Subcutaneous abdominal adipose tissue (tissue), 5 donors: ENCODE measurements around the gene GPR142.

ENCODE experiments used
- H3K27ac ChIP-seq: one replicate; pipeline ENCODE4 v1.7.0; 2013; ENCODE audit warnings: low read depth, mild to moderate bottlenecking, inconsistent platforms, low read length, moderate library complexity
- H3K27me3 ChIP-seq, 5 donors: one replicate each; pipeline ENCODE4 v1.7.0; 2013; ENCODE audit warnings: low read length in 5 of 5, inconsistent platforms in 1 of 5; ENCODE audit not compliant: control insufficient read depth in 5 of 5, insufficient read depth in 4 of 5
- H3K36me3 ChIP-seq, 5 donors: one replicate each; pipeline ENCODE4 v1.7.0; 2013; ENCODE audit warnings: low read length in 5 of 5; ENCODE audit not compliant: control insufficient read depth in 5 of 5, insufficient read depth in 5 of 5
- H3K4me1 ChIP-seq, 5 donors: one replicate each; pipeline ENCODE4 v1.7.0; 2013; ENCODE audit warnings: low read length in 5 of 5, mild to moderate bottlenecking in 3 of 5, moderate library complexity in 1 of 5; ENCODE audit not compliant: control insufficient read depth in 5 of 5, insufficient read depth in 5 of 5
- H3K4me3 ChIP-seq, 5 donors: one replicate each; pipeline ENCODE4 v1.7.0; 2013; ENCODE audit warnings: low read length in 5 of 5, low read depth in 1 of 5
- H3K9ac ChIP-seq, 5 donors: one replicate each; pipeline ENCODE4 v1.7.0; 2013; ENCODE audit warnings: low read length in 5 of 5, mild to moderate bottlenecking in 4 of 5, moderate library complexity in 3 of 5
- H3K9me3 ChIP-seq, 5 donors: one replicate each; pipeline ENCODE4 v1.7.0; 2013; ENCODE audit warnings: low read length in 5 of 5; ENCODE audit not compliant: control insufficient read depth in 5 of 5
- donor health status: healthy.
- donor health status: healthy.
- donor health status: healthy.
- donor health status: healthy.
- donor health status: healthy.

Gene GPR142

DNA sequence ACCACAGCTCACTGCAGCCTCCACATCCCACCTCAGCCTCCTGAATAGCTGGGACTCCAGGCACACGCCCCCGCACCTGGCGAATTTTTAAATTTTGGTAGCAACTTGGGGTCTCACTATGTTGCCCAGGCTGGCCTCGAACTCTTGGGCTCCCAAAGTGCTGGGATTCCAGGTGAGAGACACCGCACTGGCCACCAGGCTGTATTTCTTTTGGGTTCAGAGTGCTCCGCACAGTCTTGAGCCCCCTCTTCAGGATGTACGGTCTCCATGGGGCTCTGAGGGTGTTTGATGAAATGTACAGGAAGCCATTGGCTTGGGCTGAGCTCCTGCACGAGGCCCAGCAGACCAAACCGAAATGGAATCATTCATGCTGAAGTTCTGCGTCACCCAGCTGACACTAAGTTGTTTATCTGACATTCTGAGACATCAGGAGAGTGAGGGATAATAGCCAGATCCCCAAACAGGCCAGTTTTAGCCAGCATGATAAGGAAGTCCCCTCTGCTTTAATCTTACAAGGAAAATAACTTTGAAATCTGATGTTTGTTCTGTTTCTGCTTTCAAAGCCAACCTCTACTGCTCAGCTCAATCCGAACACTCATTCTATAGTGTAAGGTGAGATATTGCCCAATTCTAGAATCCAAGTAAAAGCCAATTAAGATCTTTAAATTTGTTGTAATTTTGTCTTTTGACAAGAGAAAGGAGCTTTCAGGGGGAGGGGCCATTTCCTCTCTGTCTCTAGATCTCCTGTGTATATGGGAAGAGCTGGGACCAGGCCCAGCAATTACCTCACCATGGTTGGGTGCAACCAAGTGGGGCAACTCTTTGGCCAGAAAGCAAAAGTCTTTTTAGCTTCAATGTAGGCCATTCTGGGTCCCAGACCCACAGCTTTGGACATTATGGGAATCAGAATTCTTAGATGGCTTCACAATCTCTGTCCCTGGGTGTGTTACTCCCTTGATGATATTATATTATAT is 23.7 kb downstream of the GPR142 start:
- peaks cover 5 to 45% (median 42%) of the 10 kb centered on the region in 5 donors for H3K4me1 ChIP-seq
- no peaks in the 10 kb centered on the region for H3K36me3 ChIP-seq
- no peak overlapping the region for H3K4me3 ChIP-seq
- peak overlapping the region; percentile 88 for H3K27ac ChIP-seq
- peaks cover 0 to 3% (median 0%) of the 10 kb centered on the region in 5 donors for H3K9me3 ChIP-seq
- H3K9ac ChIP-seq: peak overlapping the region in 1 of 5 donors; percentile 60
- H3K27me3 ChIP-seq: no peaks in the 10 kb centered on the region

DNA sequence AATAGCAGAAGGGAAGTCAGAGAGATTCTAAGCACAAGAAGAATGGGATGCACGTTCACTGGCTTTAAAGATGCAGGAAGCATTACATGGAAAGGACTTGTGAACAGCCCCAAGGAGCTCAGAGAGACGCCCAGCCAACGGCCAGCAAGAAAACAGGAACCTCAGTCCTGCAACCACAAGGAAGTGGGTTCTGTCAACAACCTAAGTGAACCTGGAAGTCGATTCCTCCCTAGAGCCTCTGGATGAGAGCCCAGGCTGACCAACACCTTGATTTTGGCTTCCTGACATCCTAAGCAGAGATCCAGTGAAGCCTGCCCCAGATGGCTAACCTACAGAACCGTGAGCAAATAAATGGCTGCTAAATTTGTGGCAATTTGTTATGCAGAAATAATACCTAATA is 24.5 kb downstream of the GPR142 start:
- Histone ChIP-seq H3K4me1 (peaks cover 5 to 37% (median 34%) of the 10 kb centered on the region in 5 donors), H3K9ac (no peak overlapping the region), H3K27ac (peak overlapping the region; percentile 88), H3K27me3 (no peaks in the 10 kb centered on the region), H3K4me3 (no peak overlapping the region), H3K9me3 (peaks cover 0 to 3% (median 0%) of the 10 kb centered on the region in 5 donors), H3K36me3 (no peaks in the 10 kb centered on the region)

DNA sequence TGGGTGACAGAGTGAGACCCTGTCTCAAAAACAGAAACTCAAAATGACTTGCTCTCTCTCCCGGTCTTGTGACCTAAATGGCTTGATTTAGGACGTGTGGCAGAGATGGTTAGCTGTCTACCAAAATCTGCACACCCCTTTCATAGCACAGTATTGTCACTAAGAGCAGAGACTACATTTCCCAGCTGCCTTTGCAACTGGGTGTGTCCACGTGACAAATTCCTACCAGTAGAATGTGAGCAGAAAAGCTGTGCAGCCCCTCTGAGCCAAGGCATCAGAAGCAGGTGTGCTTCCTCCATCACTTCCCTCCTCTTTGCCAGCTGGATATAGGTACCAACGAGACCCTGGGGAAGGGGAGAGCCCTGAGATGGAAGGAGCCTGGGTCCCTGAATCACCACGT is 25.5 kb downstream of the GPR142 start:
- Histone ChIP-seq H3K27ac (peak overlapping the region; percentile 88), H3K4me1 (peaks cover 5 to 35% (median 32%) of the 10 kb centered on the region in 5 donors), H3K36me3 (no peaks in the 10 kb centered on the region), H3K9me3 (peaks cover 0 to 3% (median 0%) of the 10 kb centered on the region in 5 donors), H3K4me3 (no peak overlapping the region), H3K9ac (no peak overlapping the region), H3K27me3 (no peaks in the 10 kb centered on the region)

DNA sequence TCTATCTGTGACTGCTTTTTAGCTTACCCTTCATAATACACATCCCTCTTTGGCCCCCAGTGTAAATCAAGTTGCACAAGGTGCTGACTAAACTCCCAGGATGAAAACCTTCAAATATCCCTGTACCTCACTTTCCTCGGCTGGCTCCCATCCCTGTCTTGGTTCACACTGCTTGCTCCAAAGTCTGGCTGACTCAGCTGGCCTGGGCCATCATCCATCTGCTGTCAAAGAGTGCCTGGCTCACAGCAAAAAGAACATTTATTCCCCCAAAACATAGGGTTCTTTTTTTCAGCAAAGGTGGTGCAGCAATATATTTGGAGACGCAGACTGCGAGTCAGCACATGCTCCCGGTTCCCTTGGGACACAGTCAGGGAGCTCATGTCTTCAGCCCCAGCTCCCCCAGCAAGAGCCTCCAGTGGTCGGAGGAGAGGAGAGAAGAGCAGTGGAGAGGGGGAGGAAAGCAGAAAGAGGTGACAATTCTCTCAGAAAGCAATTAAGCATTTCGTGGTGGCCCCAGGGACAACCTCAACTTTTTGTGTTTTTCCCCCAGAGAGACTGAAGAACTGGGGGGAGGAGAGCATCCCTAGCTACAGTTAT is 26.1 kb downstream of the GPR142 start:
- Histone ChIP-seq H3K4me3 (no peak overlapping the region), H3K36me3 (no peaks in the 10 kb centered on the region), H3K27me3 (no peaks in the 10 kb centered on the region), H3K4me1 (peaks cover 5 to 35% (median 32%) of the 10 kb centered on the region in 5 donors), H3K9ac (no peak overlapping the region), H3K9me3 (peaks cover 0 to 3% (median 0%) of the 10 kb centered on the region in 5 donors), H3K27ac (peak overlapping the region; percentile 17)

GRCh38 chr17:74394275-74394950 is 27.1 kb downstream of the GPR142 start:
- peaks cover 0 to 3% (median 0%) of the 10 kb centered on the region in 5 donors for H3K9me3 ChIP-seq
- peaks cover 5 to 35% (median 32%) of the 10 kb centered on the region in 5 donors for H3K4me1 ChIP-seq
- peak overlapping the region; percentile 17 for H3K27ac ChIP-seq
- no peak overlapping the region for H3K9ac ChIP-seq
- H3K36me3 ChIP-seq: no peaks in the 10 kb centered on the region
- no peaks in the 10 kb centered on the region for H3K27me3 ChIP-seq
- H3K4me3 ChIP-seq: no peak overlapping the region

DNA sequence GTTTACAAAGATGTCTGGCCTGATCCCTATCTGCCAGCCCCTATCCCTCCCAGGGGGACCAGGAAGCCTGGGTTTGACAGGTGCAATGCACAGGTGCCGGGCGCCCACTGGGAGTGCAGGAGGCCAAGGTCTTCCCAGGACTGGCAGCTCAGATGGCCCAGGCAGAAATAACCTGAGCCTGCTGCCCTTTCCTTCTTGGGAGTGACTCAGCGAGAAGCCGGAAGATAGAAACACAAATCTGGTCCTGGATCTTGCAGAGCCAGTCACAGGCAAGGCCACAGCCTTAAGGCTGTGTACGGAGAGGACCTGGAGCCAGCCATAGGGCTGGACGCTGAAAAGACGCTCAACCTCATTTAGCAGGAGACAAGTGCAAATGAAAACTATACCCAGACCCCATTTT is 27.7 kb downstream of the GPR142 start:
- no peak overlapping the region for H3K27ac ChIP-seq
- no peak overlapping the region for H3K9ac ChIP-seq
- H3K4me3 ChIP-seq: no peak overlapping the region
- H3K36me3 ChIP-seq: no peaks in the 10 kb centered on the region
- H3K27me3 ChIP-seq: no peaks in the 10 kb centered on the region
- H3K9me3 ChIP-seq: peaks cover 0 to 3% (median 0%) of the 10 kb centered on the region in 5 donors
- H3K4me1 ChIP-seq: peaks cover 5 to 35% (median 32%) of the 10 kb centered on the region in 5 donors

- H3K4me3 ChIP-seq: no peak overlapping the region
- no peak overlapping the region for H3K9ac ChIP-seq
- no peaks in the 10 kb centered on the region for H3K27me3 ChIP-seq
- peaks cover 5 to 27% (median 26%) of the 10 kb centered on the region in 5 donors for H3K4me1 ChIP-seq
- peaks cover 0 to 3% (median 0%) of the 10 kb centered on the region in 5 donors for H3K9me3 ChIP-seq
- no peak overlapping the region for H3K27ac ChIP-seq
- no peaks in the 10 kb centered on the region for H3K36me3 ChIP-seq
Observed at GRCh38 chr17:74396567-74396966, 29.3 kb downstream of the GPR142 start.

DNA sequence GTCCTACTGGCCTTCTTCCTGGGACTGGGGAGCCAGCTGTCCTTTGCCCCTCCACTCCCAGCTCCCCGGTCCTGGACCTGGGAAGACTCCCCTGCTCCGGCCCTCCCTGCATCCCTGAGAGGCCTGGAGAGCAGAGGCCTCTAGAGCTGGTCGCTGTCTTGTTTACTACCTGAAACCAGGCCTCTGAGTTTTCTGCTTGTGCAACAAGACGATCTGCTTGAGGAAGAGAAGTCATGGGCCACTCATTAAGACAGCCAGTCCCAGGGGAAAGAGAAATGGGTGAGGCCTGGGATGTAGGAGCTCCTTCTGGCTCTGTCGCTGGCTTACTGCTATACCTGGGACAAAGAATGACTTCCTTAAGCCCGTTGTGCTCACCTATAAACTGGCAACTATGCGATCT is 34.7 kb downstream of the GPR142 start:
- no peak overlapping the region for H3K4me3 ChIP-seq
- H3K4me1 ChIP-seq: no peaks in the 10 kb centered on the region
- H3K9me3 ChIP-seq: no peaks in the 10 kb centered on the region
- no peaks in the 10 kb centered on the region for H3K36me3 ChIP-seq
- H3K27me3 ChIP-seq: peaks cover 0 to 6% (median 5%) of the 10 kb centered on the region in 5 donors
- H3K9ac ChIP-seq: no peak overlapping the region
- no peak overlapping the region for H3K27ac ChIP-seq

GRCh38 chr17:74403512-74404137 is 36.3 kb downstream of the GPR142 start:
- Histone ChIP-seq H3K4me3 (no peak overlapping the region), H3K27me3 (peaks cover 0 to 6% (median 5%) of the 10 kb centered on the region in 5 donors), H3K36me3 (no peaks in the 10 kb centered on the region), H3K4me1 (no peaks in the 10 kb centered on the region), H3K9me3 (no peaks in the 10 kb centered on the region), H3K9ac (no peak overlapping the region), H3K27ac (no peak overlapping the region)
